ENCODE measurements around the gene SLC22A17. TPM values are rescaled to one million over a fixed set of nuclear protein-coding genes. Genes with fewer than 3 reads are reported as not detected.

The SLC22A17 gene
- total RNA-seq, 1 experiment from 2014 or later, result not detected

GRCh38 chr14:23302290-23303225 lies 50.1 kb downstream of the SLC22A17 start, which contains the start of gene PPP1R3E:
TSS of gene PPP1R3E (minus strand) at chr14:23302859. CDS start at chr14:23302576, 283 bp downstream.
- peaks cover 19% of the 10 kb centered on the region for H3K4me1 ChIP-seq (replicated peaks; ENCODE audit: insufficient read depth)
- BruUV-seq (replicated peaks), result no TSS peak
- no peaks in the 10 kb centered on the region for H3K9me3 ChIP-seq (ENCODE audit: insufficient read depth, low read depth)
- ChIA-PET POLR2A (ENCODE audit: unreplicated experiment) (interaction anchor here (0.7 kb wide), 1 partner anchor 286 kb away, joined by 4 read pairs; no protein-coding TSS in a partner anchor), CTCF (interaction anchor here (0.6 to 0.8 kb wide), 3 partner anchors 67 to 746 kb away, joined by 3 to 4 read pairs (median 4); no protein-coding TSS in a partner anchor)
- TF ChIP-seq, protein P1, sequence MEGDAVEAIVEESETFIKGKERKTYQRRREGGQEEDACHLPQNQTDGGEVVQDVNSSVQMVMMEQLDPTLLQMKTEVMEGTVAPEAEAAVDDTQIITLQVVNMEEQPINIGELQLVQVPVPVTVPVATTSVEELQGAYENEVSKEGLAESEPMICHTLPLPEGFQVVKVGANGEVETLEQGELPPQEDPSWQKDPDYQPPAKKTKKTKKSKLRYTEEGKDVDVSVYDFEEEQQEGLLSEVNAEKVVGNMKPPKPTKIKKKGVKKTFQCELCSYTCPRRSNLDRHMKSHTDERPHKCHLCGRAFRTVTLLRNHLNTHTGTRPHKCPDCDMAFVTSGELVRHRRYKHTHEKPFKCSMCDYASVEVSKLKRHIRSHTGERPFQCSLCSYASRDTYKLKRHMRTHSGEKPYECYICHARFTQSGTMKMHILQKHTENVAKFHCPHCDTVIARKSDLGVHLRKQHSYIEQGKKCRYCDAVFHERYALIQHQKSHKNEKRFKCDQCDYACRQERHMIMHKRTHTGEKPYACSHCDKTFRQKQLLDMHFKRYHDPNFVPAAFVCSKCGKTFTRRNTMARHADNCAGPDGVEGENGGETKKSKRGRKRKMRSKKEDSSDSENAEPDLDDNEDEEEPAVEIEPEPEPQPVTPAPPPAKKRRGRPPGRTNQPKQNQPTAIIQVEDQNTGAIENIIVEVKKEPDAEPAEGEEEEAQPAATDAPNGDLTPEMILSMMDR (conservative IDR thresholded peaks at IDR 0.05), result no peak
- no peak for TF ChIP-seq EZH2 (IDR thresholded peaks at IDR 0.05; ENCODE audit: low read depth)
- H4K20me1 ChIP-seq (ENCODE audit: insufficient read depth), result no peaks in the 10 kb centered on the region
- peak; percentile 48 to 49 for DNase-seq
- peak within 1 kb of the TSS; percentile 88 for H3K4me2 ChIP-seq
- H2AFZ ChIP-seq, result peak within 1 kb of the TSS; percentile 94
- H3K27me3 ChIP-seq (ENCODE audit: insufficient read depth, low read depth), result no peaks in the 10 kb centered on the region
- intact Hi-C loops (cut with micrococcal nuclease; ENCODE audit: unreplicated experiment), result loop anchor here (10.0 kb wide), 1 partner anchor 228 kb away; no protein-coding TSS in a partner anchor
- H3K79me2 ChIP-seq (ENCODE audit: low read depth), result peaks cover 17% of the 10 kb centered on the region
- H3K27ac ChIP-seq, result peak within 1 kb of the TSS; percentile 56
- H3K4me3 ChIP-seq, result peak within 1 kb of the TSS; percentile 71
- H3K36me3 ChIP-seq (ENCODE audit: low read depth), result no peaks in the 10 kb centered on the region
- peaks cover 16% of the 10 kb centered on the region; the same call in 1 of the 2 replicates for H3F3A ChIP-seq (ENCODE audit: insufficient read depth, low read depth)
- no peaks in the 10 kb centered on the region for H3K9me2 ChIP-seq (ENCODE audit: insufficient read depth)

DNA sequence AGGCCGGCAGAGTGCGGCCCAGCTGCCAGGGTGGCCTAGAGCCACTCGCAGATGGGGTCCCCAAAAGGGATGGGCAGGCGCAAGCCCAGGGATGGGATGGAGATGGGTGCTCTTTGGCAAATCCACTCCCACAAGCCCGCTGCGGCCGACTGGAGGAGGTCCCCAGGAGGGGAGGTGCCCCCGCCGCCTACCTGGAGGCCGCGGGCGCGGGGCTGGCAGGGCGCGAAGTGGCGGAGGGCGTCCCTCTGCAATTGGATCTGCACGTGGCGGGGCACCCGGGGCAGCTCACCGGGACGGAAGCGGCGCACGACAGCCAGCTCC lies 50.8 kb downstream of the SLC22A17 start:
- DNase-seq, result no peak
- BruUV-seq (replicated peaks), result no TSS peak
- Histone ChIP-seq H3K4me3 (peak overlapping the region; percentile 71), H4K20me1 (ENCODE audit: insufficient read depth) (no peaks in the 10 kb centered on the region), H3K9me2 (ENCODE audit: insufficient read depth) (no peaks in the 10 kb centered on the region), H3K27me3 (ENCODE audit: insufficient read depth, low read depth) (no peaks in the 10 kb centered on the region), H3K27ac (peak overlapping the region; percentile 56), H3K4me2 (peak overlapping the region; percentile 88), H3K36me3 (ENCODE audit: low read depth) (no peaks in the 10 kb centered on the region), H3K4me1 (replicated peaks; ENCODE audit: insufficient read depth) (peaks cover 17% of the 10 kb centered on the region), H2AFZ (peak overlapping the region; percentile 94), H3K9me3 (ENCODE audit: insufficient read depth, low read depth) (no peaks in the 10 kb centered on the region), H3K79me2 (ENCODE audit: low read depth) (peaks cover 11% of the 10 kb centered on the region), H3F3A (ENCODE audit: insufficient read depth, low read depth) (peaks cover 16% of the 10 kb centered on the region; the same call in 1 of the 2 replicates)
- TF ChIP-seq, protein P1 (conservative IDR thresholded peaks at IDR 0.05), result no peak
- TF ChIP-seq EZH2 (IDR thresholded peaks at IDR 0.05; ENCODE audit: low read depth), result no peak
- intact Hi-C loops (cut with micrococcal nuclease; ENCODE audit: unreplicated experiment), result loop anchor here (10.0 kb wide), 1 partner anchor 227 kb away; no protein-coding TSS in a partner anchor
- ChIA-PET POLR2A (ENCODE audit: unreplicated experiment) (no interaction called here), CTCF (interaction anchor here (0.8 kb wide), 1 partner anchor 67 kb away, joined by 4 read pairs; no protein-coding TSS in a partner anchor)

- ChIA-PET CTCF (interaction anchor here (0.8 to 1.1 kb wide), 2 partner anchors 21 to 181 kb away, joined by 4 to 7 read pairs; no protein-coding TSS in a partner anchor), POLR2A (ENCODE audit: unreplicated experiment) (no interaction called here)
- no peaks in the 10 kb centered on the region for H3K9me2 ChIP-seq (ENCODE audit: insufficient read depth)
- intact Hi-C loops (cut with micrococcal nuclease; ENCODE audit: unreplicated experiment), result loop anchor here (10.0 kb wide), 1 partner anchor 227 kb away; no protein-coding TSS in a partner anchor
- TF ChIP-seq EZH2 (IDR thresholded peaks at IDR 0.05; ENCODE audit: low read depth), result no peak
- TF ChIP-seq, protein P1 (conservative IDR thresholded peaks at IDR 0.05), result peak; percentile 68
- H3K4me3 ChIP-seq, result peak overlapping the region; percentile 71
- H3K79me2 ChIP-seq (ENCODE audit: low read depth), result 0 out of 2 replicates have a peak, but pooled peaks cover 8% of the 10 kb centered on the region
- peak overlapping the region; percentile 94 for H2AFZ ChIP-seq
- H4K20me1 ChIP-seq (ENCODE audit: insufficient read depth), result no peaks in the 10 kb centered on the region
- H3F3A ChIP-seq (ENCODE audit: insufficient read depth, low read depth), result peaks cover 16% of the 10 kb centered on the region; the same call in 1 of the 2 replicates
- no peaks in the 10 kb centered on the region for H3K9me3 ChIP-seq (ENCODE audit: insufficient read depth, low read depth)
- no peaks in the 10 kb centered on the region for H3K27me3 ChIP-seq (ENCODE audit: insufficient read depth, low read depth)
- H3K27ac ChIP-seq, result peak overlapping the region; percentile 72
- DNase-seq, result peak; percentile 86 to 97
- H3K4me1 ChIP-seq (replicated peaks; ENCODE audit: insufficient read depth), result peaks cover 17% of the 10 kb centered on the region
- H3K36me3 ChIP-seq (ENCODE audit: low read depth), result no peaks in the 10 kb centered on the region
- BruUV-seq (replicated peaks), result no TSS peak
- H3K4me2 ChIP-seq, result peak overlapping the region; percentile 88
Observed at GRCh38 chr14:23301288-23301968, 51.3 kb downstream of the SLC22A17 start.
